NCI-H2107 treated with DMSO at 0.1 percent for 48 hours (cell line): ENCODE results near the gene AATK.

Experiments
- DNase-seq: peaks from one replicate; lab custom pipeline; 2025; ENCODE audit not compliant: unreplicated experiment; lab: John Stamatoyannopoulos, UW

The AATK gene

DNA sequence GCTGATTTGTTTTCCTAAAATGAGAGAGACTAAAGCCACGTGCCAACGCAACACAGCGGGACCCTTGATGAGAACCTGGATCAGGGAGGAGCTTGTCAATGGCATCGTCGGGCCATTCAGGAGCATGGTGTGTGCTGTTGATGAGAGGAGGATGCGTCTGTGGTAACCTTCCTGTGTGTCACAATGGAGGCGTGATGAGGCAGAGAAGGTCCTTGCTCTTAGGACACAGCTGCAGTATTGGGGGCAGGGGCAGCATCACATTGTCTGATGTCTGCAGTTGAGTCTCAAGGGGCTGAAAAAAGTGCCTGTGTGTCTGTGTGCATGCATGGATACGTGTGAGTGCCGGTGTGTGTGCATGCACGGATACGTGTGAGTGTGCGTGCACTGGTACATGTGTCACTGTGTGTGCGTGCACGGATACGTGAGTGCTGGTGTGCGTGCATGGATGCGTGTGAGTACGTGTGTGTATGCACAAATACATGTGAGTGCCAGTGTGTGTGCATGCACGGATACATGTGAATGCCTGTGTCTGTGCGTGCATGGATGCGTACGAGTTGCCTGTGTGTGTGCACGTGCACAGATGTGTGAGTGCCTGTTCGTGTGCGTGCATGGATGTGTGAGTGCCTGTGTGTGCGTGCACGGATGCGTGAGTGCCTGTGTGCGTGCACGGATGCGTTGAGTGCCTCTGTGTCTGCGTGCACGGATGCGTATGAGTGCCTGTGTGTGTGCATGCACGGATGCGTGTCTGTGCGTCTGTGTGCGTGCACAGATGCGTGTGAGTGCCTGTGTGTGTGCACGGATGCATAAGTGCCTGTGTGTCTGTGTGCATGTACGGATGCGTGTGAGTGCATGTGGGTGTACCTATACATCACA lies 91.8 kb downstream of the AATK start:
- DNase-seq, result no peak

DNA sequence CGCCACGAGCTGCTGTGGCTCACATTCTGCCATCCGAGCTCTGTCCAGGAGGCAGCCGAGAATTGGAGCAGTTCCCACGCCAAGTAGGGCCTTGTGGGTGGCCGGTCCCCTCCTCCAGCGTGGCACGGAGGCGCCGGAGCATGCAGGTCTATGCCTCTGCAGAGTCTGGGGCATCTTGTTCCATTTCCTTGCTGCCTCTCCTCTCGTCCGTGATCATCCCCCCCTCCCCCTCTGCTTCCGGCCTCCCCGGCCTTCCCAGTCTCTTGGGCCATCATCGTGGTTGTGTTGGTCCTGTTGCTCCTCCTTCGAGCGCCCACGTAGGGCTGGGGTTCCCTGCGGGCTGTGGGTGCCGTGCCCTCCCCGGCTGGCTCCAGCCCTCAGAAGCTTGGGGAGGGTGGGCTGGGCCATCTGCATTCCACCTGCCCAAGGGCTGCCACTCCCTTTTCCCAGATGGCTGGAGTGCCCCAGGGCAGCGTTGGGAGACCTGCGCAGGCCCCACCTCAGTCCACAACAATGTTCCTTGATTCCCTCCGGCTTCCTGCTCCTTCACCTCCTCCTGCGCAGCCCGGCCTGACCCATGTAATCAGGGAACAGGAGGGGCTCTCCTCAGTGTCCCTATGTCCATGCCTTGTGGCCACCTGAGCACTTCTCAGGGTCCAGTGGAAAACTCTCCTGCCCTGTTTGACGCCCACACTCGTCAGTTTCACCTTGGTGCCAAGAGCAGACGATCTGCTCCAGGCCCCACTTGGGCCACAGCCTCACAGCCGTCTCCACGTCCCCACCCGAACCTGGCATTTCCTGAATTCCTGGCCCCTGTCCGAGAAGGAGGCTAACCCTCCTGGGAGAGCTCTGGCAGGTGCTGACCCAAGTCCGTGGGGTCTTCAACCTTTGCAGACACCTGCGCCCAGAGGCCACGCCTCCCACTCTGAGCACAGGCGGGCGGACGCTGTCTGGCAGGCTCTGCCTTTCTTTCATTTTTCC lies 94.0 kb downstream of the AATK start:
- no peak for DNase-seq

DNA sequence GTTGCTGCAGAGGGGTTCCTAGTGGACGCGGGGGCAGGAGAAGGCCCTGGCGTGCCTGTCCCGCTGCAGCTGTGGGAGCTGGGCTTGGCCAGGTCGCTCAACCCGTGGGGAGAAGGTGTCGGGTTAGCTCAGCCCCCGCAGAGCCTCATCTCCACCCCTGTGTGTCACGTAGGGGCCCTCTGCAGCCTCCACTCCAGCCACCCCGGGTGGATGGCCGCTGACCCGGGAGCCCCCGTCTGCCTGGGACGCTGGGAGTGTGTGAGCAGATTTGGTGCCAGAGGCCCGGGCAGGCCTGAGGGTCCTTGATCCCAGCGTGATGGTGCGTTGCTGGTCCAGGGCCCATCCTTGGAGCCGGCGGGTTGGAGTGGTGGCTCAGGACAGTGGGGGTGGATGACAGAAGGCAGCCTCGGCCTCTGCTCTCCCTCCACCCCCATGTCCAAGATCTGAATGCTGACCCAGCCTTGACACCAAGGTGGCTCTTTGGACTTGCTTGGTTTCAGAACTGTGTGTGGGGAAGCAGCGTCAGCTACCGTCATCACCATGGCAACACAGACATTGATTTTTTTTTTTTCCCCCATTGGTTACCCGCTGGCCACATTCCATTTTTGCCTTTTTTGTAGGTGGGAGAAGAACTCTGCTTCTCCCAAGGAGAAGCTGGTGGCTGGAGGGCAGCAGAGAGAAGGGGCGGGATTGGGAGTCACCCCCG lies 95.3 kb downstream of the AATK start:
- DNase-seq, result no peak

DNA sequence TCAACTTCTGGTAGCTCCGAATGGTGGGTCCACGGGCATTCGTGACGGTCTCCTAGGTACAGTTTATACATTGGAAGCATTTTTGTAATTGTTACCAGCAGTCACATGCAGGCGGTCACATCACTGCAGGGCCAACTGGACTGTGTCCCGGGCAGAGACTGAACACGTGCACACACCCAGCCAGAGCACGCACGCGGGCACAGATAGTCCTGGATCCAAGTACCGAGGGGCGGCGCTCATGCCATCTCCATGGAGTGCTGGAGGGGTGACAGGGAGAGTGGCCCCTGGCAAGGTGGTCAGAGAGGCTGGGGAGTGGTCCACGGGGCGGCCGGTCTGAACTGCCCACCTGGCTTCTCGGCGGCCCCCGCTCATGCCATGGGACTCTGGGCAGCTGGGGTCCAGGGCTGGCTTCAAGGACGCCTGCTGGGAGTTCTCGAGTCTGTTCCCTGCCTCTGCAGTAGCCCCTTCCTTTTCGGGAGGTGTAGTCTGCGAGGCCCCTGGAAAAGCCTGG lies 96.8 kb downstream of the AATK start:
- DNase-seq, result no peak

DNA sequence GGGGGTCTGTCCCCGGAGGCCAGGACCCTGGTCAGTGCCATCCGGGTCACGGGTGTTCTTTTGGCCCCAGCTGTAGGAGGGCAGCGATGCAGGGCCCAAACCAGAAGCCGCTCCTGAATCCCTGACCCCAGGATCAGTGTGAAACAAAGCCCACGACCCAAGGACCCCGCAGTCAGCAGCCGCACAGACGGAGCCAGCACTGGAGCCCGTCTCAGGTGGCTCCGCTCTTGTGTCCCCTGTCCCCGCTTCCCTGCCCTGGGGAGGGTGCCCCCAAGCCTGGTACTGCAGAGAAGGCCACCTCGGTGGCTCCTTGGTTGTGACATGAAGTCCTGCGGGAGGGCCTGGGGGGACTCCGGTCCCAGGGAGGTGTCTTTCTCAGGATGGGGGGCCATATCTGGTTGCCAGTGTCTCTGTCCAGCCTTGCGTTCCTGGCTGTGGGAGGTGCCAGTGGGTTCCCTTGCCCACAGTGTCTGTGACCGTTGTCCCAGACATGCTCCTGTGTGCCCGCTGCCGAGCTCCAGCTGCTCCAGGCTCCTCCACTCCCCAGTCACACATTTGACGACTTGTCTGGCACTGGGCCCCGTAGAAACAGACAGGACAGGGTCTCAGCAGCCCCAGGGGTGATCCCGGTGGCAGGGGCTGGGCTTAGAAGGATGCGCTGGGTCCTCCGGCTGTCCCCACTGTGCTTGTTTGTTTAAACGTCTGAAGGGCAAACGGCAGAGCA lies 97.4 kb downstream of the AATK start:
- no peak for DNase-seq

DNA sequence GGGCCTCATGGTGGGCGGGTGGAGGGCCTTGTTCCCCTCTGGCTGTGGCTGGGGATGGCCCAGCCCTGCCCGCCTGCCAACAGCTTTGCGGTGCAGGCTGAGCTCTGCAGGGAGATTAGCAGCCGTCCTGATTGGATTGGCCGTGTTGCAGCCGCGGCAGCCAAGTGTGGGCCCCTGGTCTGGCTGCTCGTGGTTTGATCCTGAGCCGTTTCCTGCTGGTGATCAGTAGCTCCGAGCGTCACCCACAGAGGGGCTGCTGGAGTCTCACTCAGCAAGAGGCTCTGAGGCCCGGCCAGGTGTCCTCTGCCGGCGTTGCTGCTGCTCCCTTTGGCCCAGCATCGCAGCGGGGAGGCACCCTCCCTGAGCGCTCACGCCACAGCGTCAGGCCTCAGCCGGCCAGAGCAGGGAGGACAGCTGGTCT lies 98.6 kb downstream of the AATK start:
- DNase-seq, result peak; percentile 20
